GM23248 (cell line): ENCODE measurements around the gene ZNF536. TPM values are rescaled to one million over a fixed set of nuclear protein-coding genes. Genes with fewer than 3 reads are reported as not detected.

ENCODE experiments used
- DNase-seq: peaks from one replicate; pipeline ENCODE4 v3.0.0-alpha.2; 2015
- H2AFZ ChIP-seq: fragments of 200-600 bp; sonication (generic); 2 replicates; pipeline ENCODE4 v1.6.1; 2016; ENCODE audit warnings: antibody characterized with exemption
- H3F3A ChIP-seq: fragments of 200-600 bp; sonication (generic); 2 replicates; pipeline ENCODE4 v1.6.1; 2016; ENCODE audit warnings: mild to moderate bottlenecking, antibody characterized with exemption, mixed run types; ENCODE audit not compliant: insufficient read depth
- H3K27ac ChIP-seq: fragments of 200-600 bp; sonication (generic); 2 replicates; pipeline ENCODE4 v1.5.1; 2016; ENCODE audit warnings: mild to moderate bottlenecking
- H3K27me3 ChIP-seq: fragments of 200-600 bp; sonication (generic); replicated peaks from 2 replicates; pipeline ENCODE4 v1.6.1; 2016; ENCODE audit warnings: mild to moderate bottlenecking; ENCODE audit not compliant: insufficient read depth
- H3K36me3 ChIP-seq: fragments of 200-600 bp; sonication (generic); 2 replicates; pipeline ENCODE4 v1.6.1; 2016; ENCODE audit warnings: low read depth, mild to moderate bottlenecking
- H3K4me1 ChIP-seq: fragments of 200-600 bp; sonication (generic); 2 replicates; pipeline ENCODE4 v1.6.1; 2016; ENCODE audit warnings: mild to moderate bottlenecking; ENCODE audit not compliant: insufficient read depth
- H3K4me2 ChIP-seq: fragments of 200-600 bp; sonication (generic); one replicate; pipeline ENCODE4 v1.6.1; 2016; ENCODE audit warnings: mild to moderate bottlenecking; ENCODE audit not compliant: unreplicated experiment
- H3K4me3 ChIP-seq: fragments of 200-600 bp; sonication (generic); 2 replicates; pipeline ENCODE4 v1.5.1; 2016; ENCODE audit warnings: mild to moderate bottlenecking
- H3K79me2 ChIP-seq: fragments of 200-600 bp; sonication (generic); 2 replicates; pipeline ENCODE4 v1.6.1; 2016; ENCODE audit warnings: mild to moderate bottlenecking; ENCODE audit not compliant: insufficient read depth
- H3K9ac ChIP-seq: fragments of 200-600 bp; sonication (generic); 2 replicates; pipeline ENCODE4 v1.6.1; 2016; ENCODE audit warnings: mild to moderate bottlenecking
- H3K9me2 ChIP-seq: fragments of 200-600 bp; sonication (generic); 2 replicates; pipeline ENCODE4 v1.6.1; 2016; ENCODE audit warnings: mixed run types, mild to moderate bottlenecking, moderate library complexity; ENCODE audit not compliant: insufficient read depth
- H3K9me3 ChIP-seq: fragments of 200-600 bp; sonication (generic); one replicate; pipeline ENCODE4 v1.6.1; 2017; ENCODE audit warnings: low read depth
- H4K20me1 ChIP-seq: fragments of 200-600 bp; sonication (generic); 2 replicates; pipeline ENCODE4 v1.6.0; 2016; ENCODE audit not compliant: insufficient read depth
- EZH2 ChIP-seq: fragments of 200-600 bp; sonication (generic); IDR thresholded peaks from 2 replicates; pipeline ENCODE4 v1.6.1; 2018; ENCODE audit warnings: antibody characterized with exemption, mild to moderate bottlenecking; ENCODE audit not compliant: insufficient read depth, poor library complexity, severe bottlenecking
- EZH2phosphoT487 ChIP-seq: fragments of 200-600 bp; sonication (generic); IDR thresholded peaks from 2 replicates; pipeline ENCODE4 v1.6.1; 2018; ENCODE audit warnings: antibody characterized with exemption, moderate library complexity, mild to moderate bottlenecking, low read depth; ENCODE audit not compliant: insufficient read depth
- WGBS, 2 experiments: methylation state at CpG; one replicate each; pipeline ENCODE4 v1.1.6; 2015 to 2017; ENCODE audit warnings: low lambda C conversion rate in 2 of 2, low coverage in 1 of 2; ENCODE audit errors: missing lambda C conversion rate in 2 of 2; 5-methylcytosine and 5-hydroxymethylcytosine counted together
- in situ Hi-C: fragments of 300-500 bp; cut with MboI; formaldehyde crosslinking; loops from 2 replicates; pipeline ENCODE4 v1.15.0; 2020
- polyA plus RNA-seq: library from polyadenylated mRNA; unstranded; fragments of >200 nt; fragmentation: Nextera tagmentation; extraction: Ambion mirVana; gene quantifications from 2 replicates; pipeline ENCODE4 v1.2.1, GENCODE V29; 2016
- total RNA-seq: library from RNA; depleted of rRNA; stranded (reverse); fragments of >200 nt; shearing (Covaris generic); gene quantifications from 2 replicates; pipeline ENCODE4 v1.2.3, GENCODE V29; 2014

The ZNF536 gene
- total and polyA plus RNA-seq, 2 experiments from 2014 or later = 0.35 to 0.43 TPM

GRCh38 chr19:30420881-30421280 is 48.7 kb downstream of the ZNF536 start:
- Histone ChIP-seq H3K27me3 (no peaks in the 10 kb centered on the region), H3K79me2 (no peaks in the 10 kb centered on the region), H3K4me1 (peaks cover 9% of the 10 kb centered on the region), H3K27ac (no peak overlapping the region), H4K20me1 (no peaks in the 10 kb centered on the region), H3K36me3 (no peaks in the 10 kb centered on the region), H3K9me2 (no peaks in the 10 kb centered on the region), H3K9ac (no peak overlapping the region), H3K4me2 (no peak overlapping the region), H3K9me3 (no peaks in the 10 kb centered on the region), H3K4me3 (no peak overlapping the region), H2AFZ (no peak overlapping the region), H3F3A (no peaks in the 10 kb centered on the region; the same call in 1 of the 2 replicates)
- WGBS, 2 experiments = 86 to 91% methylated on average over 10 of the region's 10 CpGs
- DNase-seq = no peak
- no peak for TF ChIP-seq EZH2phosphoT487
- TF ChIP-seq EZH2 = no peak
- in situ Hi-C loops = no loop called here

- TF ChIP-seq EZH2 (no peak), EZH2phosphoT487 (no peak)
- Histone ChIP-seq H3K9me2 (no peaks in the 10 kb centered on the region), H3K4me3 (no peak overlapping the region), H3F3A (no peaks in the 10 kb centered on the region; the same call in 1 of the 2 replicates), H3K4me1 (peaks cover 9% of the 10 kb centered on the region), H3K4me2 (no peak overlapping the region), H3K79me2 (no peaks in the 10 kb centered on the region), H4K20me1 (no peaks in the 10 kb centered on the region), H3K9ac (no peak overlapping the region), H3K36me3 (no peaks in the 10 kb centered on the region), H3K27ac (no peak overlapping the region), H3K27me3 (no peaks in the 10 kb centered on the region), H3K9me3 (no peaks in the 10 kb centered on the region), H2AFZ (no peak overlapping the region)
- in situ Hi-C loops = no loop called here
- DNase-seq = no peak
- 86 to 91% methylated on average over 8 of the region's 8 CpGs for WGBS, 2 experiments
These were observed 49.4 kb downstream of the ZNF536 start for GRCh38 chr19:30421571-30421970.

- 54 to 58% methylated on average over 11 of the region's 11 CpGs for WGBS, 2 experiments
- no peak for DNase-seq
- no peak overlapping the region for H2AFZ ChIP-seq
- no peaks in the 10 kb centered on the region; the same call in 1 of the 2 replicates for H3F3A ChIP-seq
- no peak for TF ChIP-seq EZH2phosphoT487
- no peak for TF ChIP-seq EZH2
- H3K79me2 ChIP-seq = no peaks in the 10 kb centered on the region
- in situ Hi-C loops = no loop called here
- H3K9ac ChIP-seq = no peak overlapping the region
- no peaks in the 10 kb centered on the region for H3K9me3 ChIP-seq
- H3K27ac ChIP-seq = no peak overlapping the region
- H3K4me1 ChIP-seq = peaks cover 9% of the 10 kb centered on the region
- no peaks in the 10 kb centered on the region for H4K20me1 ChIP-seq
- H3K36me3 ChIP-seq = no peaks in the 10 kb centered on the region
- H3K9me2 ChIP-seq = no peaks in the 10 kb centered on the region
- H3K27me3 ChIP-seq = no peaks in the 10 kb centered on the region
- H3K4me2 ChIP-seq = no peak overlapping the region
- H3K4me3 ChIP-seq = no peak overlapping the region
These were observed 51.3 kb downstream of the ZNF536 start for GRCh38 chr19:30423481-30423880.

DNA sequence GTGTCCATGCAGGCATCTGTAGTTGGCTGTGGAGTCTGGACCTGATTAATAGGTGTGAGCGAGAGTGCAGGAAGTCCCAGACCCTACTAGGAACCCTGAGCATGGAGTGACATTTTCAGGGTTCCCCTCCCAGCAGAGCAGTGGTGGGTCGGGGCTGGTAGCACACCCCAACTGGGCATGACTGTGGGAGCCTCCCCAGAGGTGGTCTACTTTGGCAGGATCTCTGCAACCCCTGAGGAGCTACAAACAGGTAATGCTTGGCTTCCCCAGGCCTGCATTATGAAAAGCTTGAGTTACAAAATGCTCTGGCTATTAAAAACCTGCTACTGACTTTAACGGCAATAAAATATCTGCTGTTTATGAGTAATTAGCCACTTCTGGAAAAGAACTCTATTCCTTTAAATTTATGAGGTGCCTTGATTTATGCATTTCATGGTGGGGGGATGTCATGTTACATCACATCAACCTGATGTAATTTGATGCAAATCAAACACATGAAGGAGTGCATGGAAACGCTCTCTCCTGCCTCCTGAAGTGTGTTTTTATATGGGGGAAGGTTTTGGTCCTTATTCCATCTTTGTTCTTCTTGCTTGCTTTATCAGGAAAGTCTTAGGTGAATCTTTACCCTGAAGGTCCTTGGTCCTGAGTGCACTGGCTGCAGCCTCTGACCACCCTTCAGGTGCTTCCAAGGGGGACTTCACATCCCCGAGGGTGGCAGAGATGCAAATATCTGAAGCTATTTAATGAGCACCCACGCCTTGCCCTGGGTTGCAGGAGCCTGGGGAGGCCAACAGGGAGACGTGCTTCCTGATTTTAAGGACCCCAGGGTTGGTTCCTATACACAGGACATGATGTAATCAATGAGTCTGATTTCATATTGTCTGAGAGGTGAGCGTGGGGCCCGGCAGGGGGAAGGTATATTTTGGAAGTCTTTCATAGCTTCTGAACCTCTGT is 54.0 kb downstream of the ZNF536 start:
- 72 to 73% methylated on average over 9 of the region's 9 CpGs for WGBS, 2 experiments
- in situ Hi-C loops = no loop called here
- Histone ChIP-seq H3K79me2 (no peaks in the 10 kb centered on the region), H3K4me2 (no peak overlapping the region), H3K4me3 (no peak overlapping the region), H2AFZ (no peak overlapping the region), H4K20me1 (no peaks in the 10 kb centered on the region), H3K4me1 (no peaks in the 10 kb centered on the region), H3K9me2 (no peaks in the 10 kb centered on the region), H3K9ac (no peak overlapping the region), H3K27me3 (no peaks in the 10 kb centered on the region), H3F3A (no peaks in the 10 kb centered on the region), H3K9me3 (no peaks in the 10 kb centered on the region), H3K36me3 (no peaks in the 10 kb centered on the region), H3K27ac (no peak overlapping the region)
- no peak for DNase-seq
- TF ChIP-seq EZH2 (no peak), EZH2phosphoT487 (no peak)
